ENCODE measurements around the gene SERTM1. TPM values are rescaled to one million over a fixed set of nuclear protein-coding genes. Genes with fewer than 3 reads are reported as not detected.

Gene SERTM1
- total RNA-seq, 2 donors from 2014 or later, result 0.36 TPM; not detected in 1

DNA sequence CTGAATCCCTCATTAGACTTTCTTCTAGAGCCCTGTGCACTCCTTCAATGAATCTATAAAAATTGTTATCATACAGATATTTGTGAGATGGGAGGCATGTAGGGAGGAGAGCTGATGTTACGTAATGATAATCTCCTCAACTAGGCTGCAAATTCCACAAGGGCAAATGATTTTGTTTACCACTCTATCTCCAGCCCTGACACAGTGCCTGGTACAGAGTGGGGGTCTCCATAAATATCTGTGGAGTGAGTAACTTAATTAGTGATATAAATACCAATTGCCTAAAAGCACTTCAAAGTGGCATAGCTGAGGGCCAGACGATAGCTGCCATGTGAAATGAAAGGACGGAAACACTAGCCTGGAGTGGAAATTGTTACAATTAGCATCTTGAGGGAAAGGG is 54.2 kb downstream of the SERTM1 start:
- WGBS, result 85% methylated on average over 3 of the region's 3 CpGs

DNA sequence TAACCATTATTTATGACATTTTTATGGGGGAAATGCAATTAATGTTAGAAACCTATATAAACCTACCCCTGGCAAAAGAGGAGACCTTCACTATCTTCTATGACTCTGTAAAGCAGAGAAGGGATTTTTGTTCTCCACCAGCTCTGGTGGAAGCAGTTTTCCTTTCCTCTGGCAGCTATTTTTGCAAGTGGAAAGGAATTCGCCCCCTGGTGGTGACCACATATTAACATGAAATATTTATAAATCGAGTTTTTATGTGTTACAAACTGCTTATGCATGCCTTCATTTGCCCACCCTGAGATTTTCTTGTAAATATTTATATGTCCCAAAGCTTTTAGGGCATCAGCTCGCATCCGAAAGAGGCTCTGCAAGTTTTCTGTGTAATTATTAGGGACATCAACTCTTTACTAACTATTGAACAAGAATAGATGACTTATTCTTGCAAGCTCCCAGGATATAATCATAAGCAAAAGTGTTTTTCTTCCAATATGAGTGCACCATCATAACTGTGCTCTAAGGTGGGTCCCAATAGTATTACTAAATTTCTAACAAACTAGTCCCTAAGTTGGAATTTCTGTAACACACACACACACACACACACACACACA is 62.4 kb downstream of the SERTM1 start:
- H3K9me3 ChIP-seq, result no peaks in the 10 kb centered on the region
- no peak overlapping the region for H3K27ac ChIP-seq
- peak; percentile 59 for DNase-seq (ENCODE audit: low spot score)
- intact Hi-C loops (cut with DNase I), result loop anchor here (5.0 to 10.0 kb wide), 3 partner anchors 311 to 751 kb away; no protein-coding TSS in a partner anchor
- no peak overlapping the region for H3K4me3 ChIP-seq
- H3K4me1 ChIP-seq (replicated peaks), result no peaks in the 10 kb centered on the region
- 5% methylated on average over 4 of the region's 4 CpGs for whole genome bisulfite sequencing
- TF ChIP-seq POLR2AphosphoS5 (IDR thresholded peaks at IDR 0.05), result peak; percentile 22
- no peak for TF ChIP-seq POLR2A (IDR thresholded peaks at IDR 0.05)
- TF ChIP-seq, protein P1, sequence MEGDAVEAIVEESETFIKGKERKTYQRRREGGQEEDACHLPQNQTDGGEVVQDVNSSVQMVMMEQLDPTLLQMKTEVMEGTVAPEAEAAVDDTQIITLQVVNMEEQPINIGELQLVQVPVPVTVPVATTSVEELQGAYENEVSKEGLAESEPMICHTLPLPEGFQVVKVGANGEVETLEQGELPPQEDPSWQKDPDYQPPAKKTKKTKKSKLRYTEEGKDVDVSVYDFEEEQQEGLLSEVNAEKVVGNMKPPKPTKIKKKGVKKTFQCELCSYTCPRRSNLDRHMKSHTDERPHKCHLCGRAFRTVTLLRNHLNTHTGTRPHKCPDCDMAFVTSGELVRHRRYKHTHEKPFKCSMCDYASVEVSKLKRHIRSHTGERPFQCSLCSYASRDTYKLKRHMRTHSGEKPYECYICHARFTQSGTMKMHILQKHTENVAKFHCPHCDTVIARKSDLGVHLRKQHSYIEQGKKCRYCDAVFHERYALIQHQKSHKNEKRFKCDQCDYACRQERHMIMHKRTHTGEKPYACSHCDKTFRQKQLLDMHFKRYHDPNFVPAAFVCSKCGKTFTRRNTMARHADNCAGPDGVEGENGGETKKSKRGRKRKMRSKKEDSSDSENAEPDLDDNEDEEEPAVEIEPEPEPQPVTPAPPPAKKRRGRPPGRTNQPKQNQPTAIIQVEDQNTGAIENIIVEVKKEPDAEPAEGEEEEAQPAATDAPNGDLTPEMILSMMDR (IDR thresholded peaks at IDR 0.05), result peak; percentile 54 to 80 (median 69)
- no peaks in the 10 kb centered on the region for H3K36me3 ChIP-seq
- H3K27me3 ChIP-seq (replicated peaks; ENCODE audit: insufficient read depth), result no peaks in the 10 kb centered on the region

More for the DNA sequence above, 54.2 kb downstream of the SERTM1 start:
- no peak for DNase-seq (ENCODE audit: low spot score)
- TF ChIP-seq POLR2AphosphoS5 (IDR thresholded peaks at IDR 0.05) (no peak), POLR2A (IDR thresholded peaks at IDR 0.05) (no peak)
- TF ChIP-seq, protein P1 (IDR thresholded peaks at IDR 0.05), result no peak
- no peak overlapping the region for H3K4me3 ChIP-seq
- no peaks in the 10 kb centered on the region for H3K9me3 ChIP-seq
- intact Hi-C loops (cut with DNase I), result no loop called here
- no peaks in the 10 kb centered on the region for H3K27me3 ChIP-seq (replicated peaks; ENCODE audit: insufficient read depth)
- no peaks in the 10 kb centered on the region for H3K4me1 ChIP-seq (replicated peaks)
- H3K36me3 ChIP-seq, result no peaks in the 10 kb centered on the region
- H3K27ac ChIP-seq, result no peak overlapping the region

- H3K27me3 ChIP-seq (replicated peaks; ENCODE audit: insufficient read depth), result no peaks in the 10 kb centered on the region
- no peaks in the 10 kb centered on the region for H3K4me1 ChIP-seq (replicated peaks)
- H3K9me3 ChIP-seq, result no peaks in the 10 kb centered on the region
- DNase-seq (ENCODE audit: low spot score), result no peak
- intact Hi-C loops (cut with DNase I), result loop anchor here (5.0 to 10.0 kb wide), 3 partner anchors 313 to 753 kb away; no protein-coding TSS in a partner anchor
- H3K4me3 ChIP-seq, result no peak overlapping the region
- H3K36me3 ChIP-seq, result no peaks in the 10 kb centered on the region
- TF ChIP-seq POLR2A (IDR thresholded peaks at IDR 0.05) (no peak), POLR2AphosphoS5 (IDR thresholded peaks at IDR 0.05) (no peak)
- TF ChIP-seq, protein P1 (IDR thresholded peaks at IDR 0.05), result no peak
- no peak overlapping the region for H3K27ac ChIP-seq
- WGBS, result 73% methylated on average over 6 of the region's 6 CpGs
These were observed 63.8 kb downstream of the SERTM1 start for GRCh38 chr13:36737524-36738083.

- Histone ChIP-seq H3K27me3 (replicated peaks; ENCODE audit: insufficient read depth) (no peaks in the 10 kb centered on the region), H3K27ac (no peak overlapping the region), H3K4me1 (replicated peaks) (no peaks in the 10 kb centered on the region), H3K4me3 (no peak overlapping the region), H3K36me3 (no peaks in the 10 kb centered on the region), H3K9me3 (no peaks in the 10 kb centered on the region)
- WGBS, result 79% methylated on average over 3 of the region's 3 CpGs
- TF ChIP-seq POLR2A (IDR thresholded peaks at IDR 0.05) (no peak), POLR2AphosphoS5 (IDR thresholded peaks at IDR 0.05) (no peak)
- TF ChIP-seq, protein P1 (IDR thresholded peaks at IDR 0.05), result no peak
- no peak for DNase-seq (ENCODE audit: low spot score)
- intact Hi-C loops (cut with DNase I), result no loop called here
These were observed 71.6 kb downstream of the SERTM1 start for GRCh38 chr13:36745436-36745835.

DNA sequence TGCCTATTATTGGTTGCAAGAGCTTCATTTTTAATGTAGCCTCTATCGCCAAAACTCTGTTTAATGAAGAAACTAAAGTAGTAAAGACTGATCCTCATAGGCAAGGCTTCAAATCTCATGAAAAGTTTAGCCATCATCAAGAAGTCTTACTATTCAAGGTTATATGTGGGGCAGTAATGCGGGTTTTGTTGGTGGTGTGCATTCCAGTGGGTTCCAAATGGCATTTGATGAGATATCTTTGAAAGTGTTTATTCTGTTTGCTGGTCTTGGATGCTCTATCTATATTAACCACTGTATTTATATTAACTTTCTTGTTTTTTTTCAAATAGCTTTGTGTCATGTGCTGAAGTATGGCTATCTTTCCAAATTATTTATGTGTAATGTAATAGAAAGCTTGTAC is 72.2 kb downstream of the SERTM1 start:
- intact Hi-C loops (cut with DNase I), result no loop called here
- TF ChIP-seq POLR2AphosphoS5 (IDR thresholded peaks at IDR 0.05) (no peak), POLR2A (IDR thresholded peaks at IDR 0.05) (no peak)
- TF ChIP-seq, protein P1 (IDR thresholded peaks at IDR 0.05), result no peak
- Histone ChIP-seq H3K36me3 (no peaks in the 10 kb centered on the region), H3K4me3 (no peak overlapping the region), H3K9me3 (no peaks in the 10 kb centered on the region), H3K4me1 (replicated peaks) (no peaks in the 10 kb centered on the region), H3K27me3 (replicated peaks; ENCODE audit: insufficient read depth) (no peaks in the 10 kb centered on the region), H3K27ac (no peak overlapping the region)
- WGBS, result 89% methylated on average over 2 of the region's 2 CpGs
- no peak for DNase-seq (ENCODE audit: low spot score)
